ENCODE results near the gene ELAVL4.

DNA sequence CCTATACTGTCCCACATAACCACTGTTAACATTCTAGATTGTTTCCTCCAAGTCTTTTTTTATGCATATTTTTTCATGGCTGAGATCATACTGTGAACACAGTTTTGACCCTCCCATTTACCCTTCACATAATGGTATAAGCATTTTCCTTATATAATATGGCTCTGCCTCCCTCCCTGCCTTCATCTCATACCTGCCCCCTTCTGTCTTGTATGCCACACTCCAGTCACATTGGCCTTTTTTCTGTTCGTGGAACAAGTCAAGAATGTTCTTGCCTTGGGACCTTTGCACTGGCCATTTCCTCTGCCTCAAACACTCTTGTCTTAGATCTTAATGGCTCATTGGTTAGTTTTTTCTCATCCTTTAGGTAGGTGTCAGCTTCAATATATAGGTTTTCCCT, 24.3 kb upstream of the ELAVL4 start:
- TF ChIP-seq EGR1 (IDR thresholded peaks at IDR 0.05) (no peak), YY1 (IDR thresholded peaks at IDR 0.05; ENCODE audit: low read depth) (no peak), EP300 (IDR thresholded peaks at IDR 0.05; ENCODE audit: borderline replicate concordance) (no peak), USF1 (IDR thresholded peaks at IDR 0.05) (no peak), TAF1 (IDR thresholded peaks at IDR 0.05; ENCODE audit: low read depth) (no peak), RAD21 (IDR thresholded peaks at IDR 0.05; ENCODE audit: low read depth) (no peak), CEBPB (IDR thresholded peaks at IDR 0.05) (no peak), TCF12 (IDR thresholded peaks at IDR 0.05; ENCODE audit: low read depth) (no peak), MAX (IDR thresholded peaks at IDR 0.05) (no peak), NFIC (IDR thresholded peaks at IDR 0.05) (no peak), REST (IDR thresholded peaks at IDR 0.05; ENCODE audit: low read depth) (no peak)

Data from Ishikawa (cell line).